SK-N-MC (cell line): ENCODE measurements around the gene BAHCC1.

Experiments
- EZH2 ChIP-seq: fragments of 200-600 bp; sonication (generic); IDR thresholded peaks from one replicate; pipeline ENCODE4 v1.6.1; 2017; ENCODE audit warnings: antibody characterized with exemption
- FOXP2 ChIP-seq: optimal IDR thresholded peaks from 2 replicates; pipeline ENCODE3; 2011; ENCODE audit warnings: mild to moderate bottlenecking, moderate library complexity; ENCODE audit not compliant: insufficient read depth; ENCODE audit errors: extremely low read length, control extremely low read depth
- POLR2AphosphoS5 ChIP-seq: IDR thresholded peaks from 2 replicates; pipeline ENCODE4 v1.6.1; 2012; ENCODE audit warnings: mild to moderate bottlenecking, low read depth, low read length, borderline replicate concordance

- no peak for TF ChIP-seq POLR2AphosphoS5
- no peak for TF ChIP-seq EZH2
- TF ChIP-seq FOXP2, result no peak
Measured at GRCh38 chr17:81459224-81459623, 64.0 kb downstream of the BAHCC1 start.
